ENCODE data around the gene PKP4.

- TF ChIP-seq POLR2A (IDR thresholded peaks at IDR 0.05; ENCODE audit: low read depth, low read length) (no peak), SPI1 (IDR thresholded peaks at IDR 0.05; ENCODE audit: low read depth, low read length) (no peak), POLR2AphosphoS5 (IDR thresholded peaks at IDR 0.05; ENCODE audit: low read depth, low read length) (no peak), PAX5 (IDR thresholded peaks at IDR 0.05; ENCODE audit: insufficient read depth, low read length, severe bottlenecking) (no peak)
Observed at GRCh38 chr2:158624071-158624667, 167.4 kb downstream of the PKP4 start.

Data from GM12891 (cell line).